NB4 (cell line): ENCODE measurements around the gene TLE5.

Source experiments
- CTCF ChIP-seq: IDR thresholded peaks from one replicate; pipeline ENCODE4 v1.5.1; 2012; ENCODE audit warnings: low read depth, low read length
- MAX ChIP-seq: IDR thresholded peaks from 2 replicates; pipeline ENCODE4 v1.6.1; 2011; ENCODE audit warnings: low read depth, low read length

GRCh38 chr19:3019211-3019854 lies 43.0 kb downstream of the TLE5 start:
- no peak for TF ChIP-seq MAX
- no peak for TF ChIP-seq CTCF
